Adrenal gland (tissue), 12 donors: ENCODE data around the gene OLFML3. TPM values are rescaled to one million over a fixed set of nuclear protein-coding genes. Genes with fewer than 3 reads are reported as not detected.

ENCODE experiments used
- DNase-seq, 7 donors: peaks; one replicate each; pipeline ENCODE4 v3.0.0-alpha.2; 2019 to 2020
- H3K27ac ChIP-seq, 5 donors: fragments of 200-600 bp; sonication (generic) in 4 of 5; 1 replicate in 3 of 5; 2 replicates in 2 of 5; pipeline versions ENCODE4 v1.5.1 to v1.8.0; 2016 to 2020; ENCODE audit warnings: mild to moderate bottlenecking in 1 of 5
- H3K27me3 ChIP-seq: fragments of 200-600 bp; 2 replicates; pipeline ENCODE4 v1.8.0; 2021
- H3K36me3 ChIP-seq, 2 donors: fragments of 200-600 bp; replicated peaks in 1 of 2; 1 replicate in 1 of 2; 2 replicates in 1 of 2; pipeline versions ENCODE4 v1.5.1 to v1.8.0; 2018 to 2022
- H3K4me1 ChIP-seq, 2 donors: fragments of 200-600 bp; replicated peaks in 1 of 2; 1 replicate in 1 of 2; 2 replicates in 1 of 2; pipeline versions ENCODE4 v1.5.1 to v1.8.0; 2018 to 2021
- H3K4me3 ChIP-seq, 4 donors: fragments of 200-600 bp; sonication (generic) in 3 of 4; one replicate each; pipeline ENCODE4 v1.5.1; 2016 to 2018
- H3K9me3 ChIP-seq, 3 donors: fragments of 200-600 bp; sonication (generic) in 1 of 3; replicated peaks in 1 of 3; 1 replicate in 2 of 3; 2 replicates in 1 of 3; pipeline versions ENCODE4 v1.5.1 to v1.8.0; 2016 to 2021
- CTCF ChIP-seq, 6 experiments: fragments of 450-650 bp in 4 of 6; fragments of 200-600 bp in 2 of 6; sonication (generic) in 1 of 6; IDR thresholded peaks; 1 replicate in 5 of 6; 2 replicates in 1 of 6; pipeline versions ENCODE4 v1.5.1 to v1.8.0; 2016 to 2021; ENCODE audit warnings: antibody characterized with exemption in 6 of 6, mild to moderate bottlenecking in 2 of 6, moderate library complexity in 1 of 6
- POLR2A ChIP-seq, 2 donors: fragments of 450-650 bp; IDR thresholded peaks; one replicate each; pipeline ENCODE4 v1.6.1; 2017; ENCODE audit warnings: antibody characterized with exemption in 2 of 2, mild to moderate bottlenecking in 2 of 2, moderate library complexity in 1 of 2
- WGBS, 4 donors: extraction: QIAGEN DNeasy Blood & Tissue Kit in 2 of 4; methylation state at CpG; one replicate each; pipeline versions ENCODE4 v1.1.5 to v1.1.7; 2013 to 2017; 5-methylcytosine and 5-hydroxymethylcytosine counted together
- intact Hi-C, 2 donors: fragments of 100-400 bp; cut with DNase I; formaldehyde crosslinking; loops; one replicate each; pipeline versions ENCODE4 v1.14.1 to v1.15.0; 2022 to 2023
- polyA plus RNA-seq, 3 donors: library from polyadenylated mRNA; stranded (reverse); fragments of 200-250 nt in 2 of 3; fragments of 350-450 nt in 1 of 3; fragmentation: Illumina TruSeq in 1 of 3; extraction: RNeasy Lipid Tissue Mini Kit (QIAGEN cat#74804) in 1 of 3; gene quantifications; one replicate each; pipeline ENCODE4 v1.2.3, GENCODE V29; 2013 to 2014
- total RNA-seq, 9 donors: library from RNA; depleted of rRNA in 4 of 9; stranded (reverse); fragments of >200 nt in 4 of 9; fragments of 120-200 nt in 1 of 9; fragmentation: NEBNext Ultra II Directional in 1 of 9; extraction: Animal tissue kit (Norgen Biotek cat#: 25700) in 1 of 9; gene quantifications; one replicate each; pipeline versions ENCODE4 v1.1.0 to v1.2.4, GENCODE V29; 2013 to 2023
- donor health status: healthy with polysubstance abuse.
- donor health status: Bipolar disorder and iron deficiency.
- donor health status: DM: yes; HTN: yes; CAD: no.
- donor health status: DM: no; HTN: no; CAD: no.
- donor health status: DM: no; HTN: no; CAD: no.
- donor health status: DM: yes; HTN: yes; CAD: no.

OLFML3 gene
- total and polyA plus RNA-seq, 12 donors: 13.6 to 99.6 (median 34.0) TPM

GRCh38 chr1:113940365-113941244, 38.7 kb upstream of the OLFML3 start:
- no peaks in the 10 kb centered on the region for H3K27me3 ChIP-seq
- H3K36me3 ChIP-seq: peaks cover 0 to 9% of the 10 kb centered on the region in 2 donors
- H3K9me3 ChIP-seq: no peaks in the 10 kb centered on the region
- H3K4me1 ChIP-seq: peaks cover 0 to 28% of the 10 kb centered on the region in 2 donors
- DNase-seq: no peak
- intact Hi-C loops: no loop called here
- H3K27ac ChIP-seq: peak overlapping the region in 2 of 5 donors; percentile 26 to 30
- 73 to 82% (median 79%) methylated on average over 13 to 16 of the region's 16 CpGs for WGBS, 4 donors
- TF ChIP-seq POLR2A (IDR thresholded peaks at IDR 0.05) (no peak), CTCF (IDR thresholded peaks at IDR 0.05) (no peak)
- no peak overlapping the region for H3K4me3 ChIP-seq

- Histone ChIP-seq H3K27ac (peak overlapping the region in 2 of 5 donors; percentile 26 to 30), H3K4me3 (no peak overlapping the region), H3K27me3 (no peaks in the 10 kb centered on the region), H3K36me3 (peaks cover 0 to 9% of the 10 kb centered on the region in 2 donors), H3K9me3 (no peaks in the 10 kb centered on the region), H3K4me1 (peaks cover 0 to 27% of the 10 kb centered on the region in 2 donors)
- no peak for TF ChIP-seq POLR2A (IDR thresholded peaks at IDR 0.05)
- no peak for TF ChIP-seq CTCF (IDR thresholded peaks at IDR 0.05)
- WGBS, 4 donors: 48 to 73% (median 61%) methylated on average over 5 to 7 of the region's 7 CpGs
- intact Hi-C loops: no loop called here
- peak in 4 of 7 donors; percentile 37 to 61 (median 42) for DNase-seq
Observed at GRCh38 chr1:113941245-113941559, 38.1 kb upstream of the OLFML3 start.

GRCh38 chr1:113942527-113942926, 36.7 kb upstream of the OLFML3 start:
- TF ChIP-seq CTCF (IDR thresholded peaks at IDR 0.05): no peak
- no peak for TF ChIP-seq POLR2A (IDR thresholded peaks at IDR 0.05)
- no peaks in the 10 kb centered on the region for H3K27me3 ChIP-seq
- H3K9me3 ChIP-seq: no peaks in the 10 kb centered on the region
- intact Hi-C loops: no loop called here
- H3K4me1 ChIP-seq: peaks cover 11 to 31% of the 10 kb centered on the region in 2 donors
- no peak overlapping the region for H3K27ac ChIP-seq
- H3K36me3 ChIP-seq: peaks cover 0 to 9% of the 10 kb centered on the region in 2 donors
- DNase-seq: no peak
- H3K4me3 ChIP-seq: no peak overlapping the region

- no peak for TF ChIP-seq CTCF (IDR thresholded peaks at IDR 0.05)
- no peak for TF ChIP-seq POLR2A (IDR thresholded peaks at IDR 0.05)
- Histone ChIP-seq H3K4me1 (peaks cover 18 to 38% of the 10 kb centered on the region in 2 donors), H3K36me3 (peaks cover 0 to 9% of the 10 kb centered on the region in 2 donors), H3K27ac (peak overlapping the region in 1 of 5 donors; percentile 6), H3K9me3 (no peaks in the 10 kb centered on the region), H3K4me3 (no peak overlapping the region), H3K27me3 (no peaks in the 10 kb centered on the region)
- intact Hi-C loops: no loop called here
- no peak for DNase-seq
Observed at GRCh38 chr1:113943028-113943811, 36.1 kb upstream of the OLFML3 start.
